GM19240 (cell line): ENCODE measurements around the gene MORN4.
"Not testable (repeated sequence)": the region's sequence is repeated elsewhere in the genome, so short reads cannot be mapped to it uniquely, and the experiment has no call there.

Experiments used
- DNase-seq: peaks from one replicate; pipeline ENCODE4 v3.0.0; 2011; ENCODE audit warnings: low spot score; ENCODE audit not compliant: insufficient read length

MORN4 gene

DNA sequence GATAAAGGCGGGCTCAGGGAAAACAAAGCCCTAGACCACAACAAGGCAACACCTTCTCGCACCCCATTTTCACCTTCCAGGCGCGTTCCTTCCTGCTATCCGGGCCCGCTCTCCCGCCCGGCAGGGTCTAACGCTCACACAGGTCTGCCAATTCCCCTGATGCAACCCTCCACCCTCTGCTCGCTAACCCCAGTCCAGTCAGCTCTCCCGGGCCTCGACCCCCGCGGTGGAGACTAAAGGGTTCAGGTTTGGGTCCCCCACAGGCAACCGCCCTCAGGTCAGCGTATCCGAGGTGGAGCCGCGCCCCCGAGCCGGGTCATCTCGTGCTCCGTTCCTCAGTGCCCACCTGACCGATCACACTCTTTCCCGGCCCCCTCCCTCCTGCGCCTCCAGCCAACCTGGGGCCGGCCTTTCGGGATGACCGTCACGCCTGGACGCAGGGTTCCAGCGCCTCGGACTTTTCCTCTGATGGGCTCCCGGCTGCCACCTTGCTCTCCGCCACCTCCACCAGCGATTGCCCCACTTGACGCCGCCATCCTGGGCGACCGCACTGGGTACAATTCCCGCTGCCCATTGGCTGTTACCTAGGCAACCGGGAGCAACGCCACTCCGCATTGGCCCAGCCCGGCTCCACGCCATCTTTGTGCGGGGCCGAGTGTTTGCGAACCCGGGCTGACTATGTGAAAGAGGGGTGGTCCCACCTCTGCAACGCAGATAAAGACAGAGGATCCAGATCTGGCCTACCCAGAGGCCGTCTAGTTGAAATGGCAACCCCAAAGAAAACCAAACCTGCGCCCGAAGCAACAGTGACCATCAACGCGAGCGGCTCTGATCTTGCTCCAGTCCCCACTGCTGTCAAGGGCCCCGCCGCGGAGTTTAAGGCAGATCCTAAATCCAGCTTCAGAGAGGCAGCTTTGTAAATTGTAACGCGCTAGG, at the start of gene MORN4:
MORN4 (minus strand) TSS at position 552 of the 936 bp plus-strand sequence. CDS start 13,847 bp downstream, outside the sequence.
- DNase-seq: peak; percentile 77

GRCh38 chr10:97682042-97682441, 48.7 kb upstream of the MORN4 start:
- no peak for DNase-seq

GRCh38 chr10:97679594-97679993, 46.3 kb upstream of the MORN4 start:
- DNase-seq: no peak

GRCh38 chr10:97676770-97677581, 43.7 kb upstream of the MORN4 start:
- peak; percentile 71 for DNase-seq

- no peak for DNase-seq
Measured at GRCh38 chr10:97675222-97675621, 41.9 kb upstream of the MORN4 start.

DNA sequence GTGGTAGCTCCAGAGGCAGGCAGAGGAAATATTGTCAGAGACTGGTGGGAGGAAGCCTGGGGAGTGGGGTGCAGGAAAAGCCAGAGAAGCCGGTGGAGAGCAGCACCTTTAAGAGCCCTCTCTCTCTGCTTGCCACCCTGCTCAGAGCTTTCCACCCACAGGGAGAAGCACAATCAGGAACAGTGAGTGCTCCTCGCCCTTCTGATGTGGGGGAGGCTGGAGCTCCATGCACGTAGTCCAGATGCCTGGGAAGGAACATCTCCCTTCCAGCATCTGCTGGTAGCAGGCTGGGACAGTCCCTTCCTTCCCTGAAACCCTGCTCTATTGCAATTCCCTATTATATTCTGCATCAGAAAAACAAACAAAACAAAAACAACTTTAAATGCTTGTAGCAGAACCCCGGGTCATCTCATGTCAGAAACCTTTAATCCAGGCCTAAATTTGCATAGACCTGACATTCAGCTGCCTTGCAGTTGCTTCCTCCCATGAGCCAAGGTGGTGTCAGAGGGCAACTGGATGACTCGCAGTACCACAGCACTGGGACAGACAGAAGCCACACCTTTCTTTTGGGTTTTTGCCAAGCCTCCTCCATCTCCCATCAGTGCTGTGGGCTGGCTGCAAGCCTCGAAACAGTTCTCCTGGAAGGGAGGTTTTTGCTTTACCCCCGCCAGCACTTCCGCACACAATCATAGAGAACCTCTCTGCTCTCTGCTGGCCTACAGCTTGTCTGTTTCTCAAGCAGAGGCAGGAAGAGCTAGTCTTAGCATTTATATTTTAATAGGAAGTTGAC, 40.6 kb upstream of the MORN4 start:
- DNase-seq: no peak

GRCh38 chr10:97669571-97669970, 36.3 kb upstream of the MORN4 start:
- DNase-seq: no peak

- no peak for DNase-seq
Measured at GRCh38 chr10:97667463-97667862, 34.2 kb upstream of the MORN4 start.

GRCh38 chr10:97666992-97667391, 33.7 kb upstream of the MORN4 start:
- no peak for DNase-seq

- no peak for DNase-seq
Measured at GRCh38 chr10:97664282-97664850, 31.1 kb upstream of the MORN4 start.

- no peak for DNase-seq
Measured at GRCh38 chr10:97659589-97659988, 26.3 kb upstream of the MORN4 start.

DNA sequence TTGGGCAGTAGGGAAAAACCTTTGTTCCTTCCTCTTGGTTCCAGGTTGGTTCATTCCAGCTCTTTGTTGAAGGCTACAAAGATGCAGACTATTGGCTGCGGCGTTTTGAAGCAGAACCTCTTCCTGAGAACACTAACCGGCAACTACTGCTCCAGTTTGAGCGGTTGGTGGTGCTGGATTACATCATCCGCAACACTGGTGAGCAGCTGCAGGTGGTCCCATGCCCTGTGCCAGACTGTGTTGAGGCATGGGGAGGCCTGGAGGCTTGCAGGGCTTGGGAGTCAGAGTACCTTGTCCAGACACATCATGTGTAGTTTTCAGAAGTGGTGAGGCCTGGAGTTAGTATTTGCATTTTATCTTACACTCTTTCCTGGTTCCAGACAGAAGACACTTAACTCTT, 23.5 kb upstream of the MORN4 start:
- DNase-seq: no peak

DNA sequence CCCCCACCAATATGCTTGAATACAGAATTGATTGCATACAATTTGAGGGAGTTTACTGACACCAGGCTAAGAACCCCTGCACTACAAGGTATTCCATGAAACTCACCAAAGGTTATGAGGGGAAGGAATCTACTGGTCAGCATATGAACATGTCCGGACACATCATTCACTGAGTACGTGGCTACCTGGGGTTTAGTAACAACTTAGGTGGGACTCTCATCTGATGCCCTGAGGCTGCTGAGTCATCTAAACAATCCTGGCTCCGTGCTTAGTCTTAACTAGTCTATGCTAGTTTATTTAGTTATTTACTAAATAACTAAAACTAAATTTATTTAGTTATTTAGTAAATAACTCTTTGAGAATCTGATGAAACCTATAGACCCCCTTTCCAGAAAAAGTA, 18.5 kb upstream of the MORN4 start:
- no peak for DNase-seq

GRCh38 chr10:97650726-97651125, 17.4 kb upstream of the MORN4 start:
- no peak for DNase-seq

- DNase-seq: not testable (repeated sequence)
Measured at GRCh38 chr10:97649405-97649750, 16.1 kb upstream of the MORN4 start.

- DNase-seq: no peak
Measured at GRCh38 chr10:97648562-97649404, 15.5 kb upstream of the MORN4 start.

DNA sequence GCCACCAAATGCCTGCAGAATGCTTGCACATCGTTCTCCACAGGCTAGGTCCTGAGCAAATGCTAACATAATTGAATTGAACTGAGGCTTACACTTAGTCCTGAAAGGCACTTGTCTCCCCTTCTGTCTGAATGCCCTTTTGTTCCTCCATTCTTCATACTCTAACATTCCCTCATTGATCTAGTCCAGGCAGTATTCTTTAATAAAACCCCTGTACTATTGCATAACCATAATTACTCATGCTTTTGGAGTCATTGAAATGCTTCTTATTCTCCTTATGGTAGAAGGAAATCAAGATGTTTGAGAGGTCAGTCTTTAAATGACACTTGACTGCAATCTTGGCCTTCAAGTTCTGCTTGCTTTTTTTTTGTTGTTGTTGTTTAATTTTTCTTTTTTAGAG, 14.3 kb upstream of the MORN4 start:
- DNase-seq: no peak

- DNase-seq: no peak
Measured at GRCh38 chr10:97644936-97645335, 11.6 kb upstream of the MORN4 start.

- no peak for DNase-seq
Measured at GRCh38 chr10:97643441-97643985, 10.2 kb upstream of the MORN4 start.
